ENCODE results near the gene TAF3. TPM values are rescaled to one million over a fixed set of nuclear protein-coding genes. Genes with fewer than 3 reads are reported as not detected.

TAF3 gene
- total RNA-seq, 1 donor from 2014 or later: 4.6 TPM

DNA sequence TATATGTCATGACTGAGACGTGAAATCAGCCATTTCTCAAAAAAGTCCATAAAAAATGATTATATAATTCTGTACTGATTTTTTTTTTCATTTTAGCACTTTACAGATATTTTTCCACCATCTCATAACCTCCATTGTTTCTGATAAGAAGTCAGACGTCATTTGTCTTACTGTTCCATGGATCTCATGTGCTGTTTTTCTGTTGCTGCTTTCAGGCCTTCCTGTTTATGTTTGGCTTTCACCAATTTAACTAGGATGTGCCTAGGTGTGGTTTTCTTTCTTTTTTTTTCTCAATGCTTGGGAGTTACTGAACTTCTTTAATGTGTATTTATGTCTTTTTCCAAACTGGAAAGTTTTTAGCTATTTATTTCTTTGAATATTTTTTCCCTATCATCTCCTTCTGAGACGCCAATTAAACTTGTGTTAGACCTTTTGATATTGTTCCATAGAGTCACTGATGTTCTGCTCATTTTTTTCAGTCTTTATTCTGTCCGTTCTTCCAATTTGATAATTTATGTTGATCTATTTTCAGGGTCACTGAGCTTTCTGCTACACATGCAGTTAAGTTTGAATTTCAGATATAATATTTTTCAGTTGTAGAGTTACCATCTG is 43.3 kb downstream of the TAF3 start:
- no peaks in the 10 kb centered on the region for H3K27me3 ChIP-seq
- H3K4me1 ChIP-seq: no peaks in the 10 kb centered on the region
- peaks cover 19% of the 10 kb centered on the region for H3K36me3 ChIP-seq
- TF ChIP-seq EZH2 (IDR thresholded peaks at IDR 0.05) (no peak), EZH2phosphoT487 (IDR thresholded peaks at IDR 0.05) (no peak)
- TF ChIP-seq, protein P1, sequence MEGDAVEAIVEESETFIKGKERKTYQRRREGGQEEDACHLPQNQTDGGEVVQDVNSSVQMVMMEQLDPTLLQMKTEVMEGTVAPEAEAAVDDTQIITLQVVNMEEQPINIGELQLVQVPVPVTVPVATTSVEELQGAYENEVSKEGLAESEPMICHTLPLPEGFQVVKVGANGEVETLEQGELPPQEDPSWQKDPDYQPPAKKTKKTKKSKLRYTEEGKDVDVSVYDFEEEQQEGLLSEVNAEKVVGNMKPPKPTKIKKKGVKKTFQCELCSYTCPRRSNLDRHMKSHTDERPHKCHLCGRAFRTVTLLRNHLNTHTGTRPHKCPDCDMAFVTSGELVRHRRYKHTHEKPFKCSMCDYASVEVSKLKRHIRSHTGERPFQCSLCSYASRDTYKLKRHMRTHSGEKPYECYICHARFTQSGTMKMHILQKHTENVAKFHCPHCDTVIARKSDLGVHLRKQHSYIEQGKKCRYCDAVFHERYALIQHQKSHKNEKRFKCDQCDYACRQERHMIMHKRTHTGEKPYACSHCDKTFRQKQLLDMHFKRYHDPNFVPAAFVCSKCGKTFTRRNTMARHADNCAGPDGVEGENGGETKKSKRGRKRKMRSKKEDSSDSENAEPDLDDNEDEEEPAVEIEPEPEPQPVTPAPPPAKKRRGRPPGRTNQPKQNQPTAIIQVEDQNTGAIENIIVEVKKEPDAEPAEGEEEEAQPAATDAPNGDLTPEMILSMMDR (IDR thresholded peaks at IDR 0.05): no peak
- H3K27ac Mint-ChIP-seq: no peak overlapping the region
- H3K4me2 ChIP-seq: no peak overlapping the region
- H3K4me1 Mint-ChIP-seq: no peaks in the 10 kb centered on the region
- peaks cover 17% of the 10 kb centered on the region for H3K36me3 Mint-ChIP-seq
- peaks cover 15% of the 10 kb centered on the region for H3K9me3 ChIP-seq (ENCODE audit: low read depth)
- H4K20me1 ChIP-seq (ENCODE audit: low read depth): no peaks in the 10 kb centered on the region
- H3K27me3 Mint-ChIP-seq (ENCODE audit: insufficient read depth, low read depth): peaks cover 9% of the 10 kb centered on the region
- H3F3A ChIP-seq (ENCODE audit: low read depth): no peaks in the 10 kb centered on the region
- DNase-seq (ENCODE audit: low spot score): no peak
- peaks cover 45% of the 10 kb centered on the region for H3K79me2 ChIP-seq (ENCODE audit: low read depth)
- H3K4me3 ChIP-seq: no peak overlapping the region
- no peak overlapping the region for H3K4me3 Mint-ChIP-seq
- H3K9ac ChIP-seq: no peak overlapping the region
- H3K27ac ChIP-seq: no peak overlapping the region
- H3K9me3 Mint-ChIP-seq: peaks cover 42% of the 10 kb centered on the region
- H2AFZ ChIP-seq (replicated peaks): no peak overlapping the region

DNA sequence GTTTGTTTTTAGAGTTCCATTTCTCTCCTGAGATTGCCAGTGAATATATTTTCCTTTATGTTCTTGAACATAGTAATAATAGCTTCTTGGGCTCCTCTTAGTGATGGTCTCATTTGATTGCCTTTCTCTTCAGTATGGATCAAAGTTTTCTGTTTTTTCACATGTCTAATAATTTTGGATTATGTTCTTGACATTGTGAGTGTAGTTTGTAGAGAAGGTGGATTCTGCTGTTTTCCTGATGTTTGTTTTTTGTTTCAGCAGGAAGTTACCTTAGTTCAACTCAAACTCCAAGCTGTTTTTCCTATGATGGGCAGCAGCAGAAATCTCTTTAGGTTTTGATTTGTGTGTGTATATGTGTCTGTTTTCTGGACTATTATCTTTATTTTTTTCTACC is 43.8 kb downstream of the TAF3 start:
- Mint-ChIP-seq H3K4me3 (no peak overlapping the region), H3K27me3 (ENCODE audit: insufficient read depth, low read depth) (peaks cover 9% of the 10 kb centered on the region), H3K36me3 (peaks cover 17% of the 10 kb centered on the region), H3K27ac (no peak overlapping the region), H3K4me1 (no peaks in the 10 kb centered on the region), H3K9me3 (peaks cover 42% of the 10 kb centered on the region)
- Histone ChIP-seq H3K9me3 (ENCODE audit: low read depth) (peaks cover 15% of the 10 kb centered on the region), H3K36me3 (peaks cover 19% of the 10 kb centered on the region), H3K27me3 (no peaks in the 10 kb centered on the region), H4K20me1 (ENCODE audit: low read depth) (no peaks in the 10 kb centered on the region), H3K9ac (no peak overlapping the region), H3K27ac (no peak overlapping the region), H2AFZ (replicated peaks) (no peak overlapping the region), H3K4me3 (no peak overlapping the region), H3K79me2 (ENCODE audit: low read depth) (peaks cover 45% of the 10 kb centered on the region), H3K4me2 (no peak overlapping the region), H3F3A (ENCODE audit: low read depth) (no peaks in the 10 kb centered on the region), H3K4me1 (no peaks in the 10 kb centered on the region)
- DNase-seq (ENCODE audit: low spot score): no peak
- TF ChIP-seq EZH2 (IDR thresholded peaks at IDR 0.05) (no peak), EZH2phosphoT487 (IDR thresholded peaks at IDR 0.05) (no peak)
- TF ChIP-seq, protein P1 (IDR thresholded peaks at IDR 0.05): no peak

DNA sequence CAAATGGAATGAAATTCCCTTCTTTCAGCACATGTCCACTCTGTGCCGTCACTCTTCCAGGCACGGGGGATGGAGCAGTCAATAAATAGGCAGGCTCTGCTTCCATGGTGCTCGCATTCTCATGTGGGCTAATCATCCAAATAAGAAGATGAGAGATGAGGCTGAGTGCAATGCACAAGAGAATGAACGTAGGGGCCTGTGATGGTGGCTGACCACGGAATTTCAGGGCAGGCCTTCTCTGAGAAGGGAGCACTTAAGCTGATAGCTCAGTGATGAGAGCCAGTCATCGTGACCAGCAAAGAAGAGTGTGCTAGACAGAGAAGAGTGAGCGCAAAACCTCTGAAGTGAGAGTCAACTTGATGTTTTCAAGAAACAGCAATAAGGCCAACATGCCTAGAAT is 47.9 kb downstream of the TAF3 start:
- H3K79me2 ChIP-seq (ENCODE audit: low read depth): peaks cover 29% of the 10 kb centered on the region
- Mint-ChIP-seq H3K27me3 (ENCODE audit: insufficient read depth, low read depth) (peaks cover 5% of the 10 kb centered on the region), H3K9me3 (peaks cover 25% of the 10 kb centered on the region), H3K4me3 (no peak overlapping the region), H3K36me3 (peaks cover 17% of the 10 kb centered on the region), H3K27ac (no peak overlapping the region), H3K4me1 (peaks cover 3% of the 10 kb centered on the region)
- H4K20me1 ChIP-seq (ENCODE audit: low read depth): no peaks in the 10 kb centered on the region
- H3K27me3 ChIP-seq: no peaks in the 10 kb centered on the region
- H3K4me1 ChIP-seq: peaks cover 4% of the 10 kb centered on the region
- no peak overlapping the region for H3K9ac ChIP-seq
- no peak overlapping the region for H3K4me3 ChIP-seq
- H3K36me3 ChIP-seq: peaks cover 19% of the 10 kb centered on the region
- DNase-seq (ENCODE audit: low spot score): no peak
- peaks cover 14% of the 10 kb centered on the region for H3K9me3 ChIP-seq (ENCODE audit: low read depth)
- H3F3A ChIP-seq (ENCODE audit: low read depth): no peaks in the 10 kb centered on the region
- TF ChIP-seq EZH2phosphoT487 (IDR thresholded peaks at IDR 0.05): no peak
- TF ChIP-seq, protein P1 (IDR thresholded peaks at IDR 0.05): no peak
- no peak for TF ChIP-seq EZH2 (IDR thresholded peaks at IDR 0.05)
- H3K4me2 ChIP-seq: no peak overlapping the region
- no peak overlapping the region for H3K27ac ChIP-seq
- H2AFZ ChIP-seq (replicated peaks): no peak overlapping the region

Measured in neural progenitor cell (in vitro differentiated cells).